ENCODE measurements around the gene UFSP1.
A peak's percentile ranks its signal among the peaks of the same experiment; 100 is the strongest.

UFSP1 gene

DNA sequence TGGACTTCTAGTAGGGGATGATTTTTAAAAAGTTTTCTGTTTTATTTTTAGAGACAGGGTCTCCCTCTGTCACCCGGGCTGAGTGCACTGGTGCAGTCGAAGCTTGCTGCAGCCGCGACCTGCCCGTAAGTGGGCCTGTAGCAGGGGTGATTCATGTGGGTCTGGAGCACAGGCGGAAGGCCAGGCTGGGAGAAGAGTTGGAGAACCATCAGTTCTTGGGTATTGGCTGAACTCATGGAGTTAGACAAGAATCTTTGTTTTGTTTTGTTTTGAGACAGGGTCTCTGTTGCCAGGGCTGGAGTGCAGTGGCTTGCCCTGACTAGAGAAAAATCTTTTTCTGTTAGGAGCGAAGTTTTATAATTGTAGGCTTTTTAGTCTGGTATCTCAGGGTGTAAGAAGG is 8.9 kb downstream of the UFSP1 start:
- no peak for DNase-seq

DNA sequence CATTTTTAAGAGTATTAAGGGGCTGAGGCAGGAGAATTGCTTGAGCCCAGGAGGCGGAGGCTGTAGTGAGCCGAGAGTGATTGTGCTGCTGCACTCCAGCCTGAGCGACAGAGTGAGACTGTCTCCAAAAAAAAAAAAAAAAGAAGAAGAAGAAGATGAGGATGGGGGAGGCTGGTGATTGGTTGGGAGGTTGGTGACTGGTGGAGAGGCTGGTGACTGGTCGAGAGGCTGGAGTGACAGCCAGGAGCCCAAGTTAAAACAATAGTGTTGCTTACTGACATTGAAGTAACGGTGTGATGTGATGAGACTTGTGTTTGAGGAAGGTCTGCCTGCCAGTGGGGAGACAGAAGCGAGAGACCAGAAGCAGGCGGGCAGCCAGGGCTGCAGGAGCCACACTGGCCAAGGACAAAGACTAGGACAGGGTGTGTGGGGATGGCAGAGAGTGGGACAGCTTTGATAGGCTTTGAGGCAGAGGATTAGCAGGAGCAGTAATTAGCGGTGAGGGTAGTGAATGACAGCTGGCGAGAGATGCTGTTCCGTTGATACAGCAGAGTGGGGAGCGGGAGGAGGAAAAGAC is 9.7 kb downstream of the UFSP1 start:
- no peak for DNase-seq

DNA sequence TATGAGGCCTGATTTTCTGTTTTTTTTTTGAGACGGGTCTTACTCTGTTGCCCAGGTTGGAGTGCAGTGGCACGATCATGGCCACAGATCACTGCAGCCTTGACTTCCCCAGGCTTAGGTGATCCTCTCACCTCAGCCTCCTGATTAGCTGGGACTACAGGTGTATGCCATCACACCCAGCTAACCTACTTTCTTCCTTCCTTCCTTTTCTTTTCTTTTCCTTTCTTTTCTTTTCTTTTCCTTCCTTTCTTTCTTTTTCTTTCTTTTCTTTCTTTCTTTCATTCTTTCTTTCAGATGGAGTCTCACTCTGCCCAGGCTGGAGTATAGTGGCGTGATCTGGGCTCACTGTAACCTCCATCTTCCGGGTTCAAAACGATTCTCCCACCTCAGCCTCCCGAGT is 10.8 kb downstream of the UFSP1 start:
- no peak for DNase-seq

DNA sequence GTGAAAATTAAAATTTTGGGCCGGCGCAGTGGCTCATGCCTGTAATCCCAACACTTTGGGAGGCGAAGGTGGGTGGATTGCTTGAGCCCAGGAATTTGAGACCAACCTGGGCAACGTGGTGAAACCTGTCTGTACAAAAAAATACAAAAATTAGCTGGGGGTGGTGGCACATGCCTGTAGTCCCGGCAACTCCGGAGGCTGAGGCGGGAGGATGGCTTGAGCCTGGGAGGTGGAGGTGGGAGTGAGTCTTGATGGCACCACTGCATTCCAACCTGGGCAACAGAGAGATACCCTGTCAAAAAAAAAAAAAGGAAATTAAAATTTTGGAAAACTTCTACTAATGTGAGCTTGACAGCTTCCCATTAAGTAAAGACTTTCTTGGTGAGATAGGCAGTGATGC is 11.5 kb downstream of the UFSP1 start:
- DNase-seq, result no peak

DNA sequence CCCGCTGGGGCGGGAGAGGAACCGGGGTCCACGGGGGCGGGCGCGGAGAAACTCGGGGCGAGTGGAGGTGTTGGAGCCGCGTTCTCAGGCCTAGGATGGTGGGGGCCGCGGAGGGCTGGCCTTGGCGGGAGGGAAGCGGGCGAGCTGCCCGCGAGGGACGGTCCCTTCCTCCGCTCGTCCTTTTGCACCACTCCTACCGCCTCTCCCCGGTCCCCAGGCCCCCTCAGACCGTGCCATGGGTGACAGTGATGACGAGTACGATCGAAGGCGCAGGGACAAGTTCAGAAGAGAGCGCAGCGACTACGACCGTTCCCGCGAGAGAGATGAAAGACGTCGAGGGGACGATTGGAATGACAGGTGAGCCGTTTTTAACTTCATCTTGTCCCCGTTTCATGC is 14.2 kb downstream of the UFSP1 start:
- DNase-seq, result no peak

DNA sequence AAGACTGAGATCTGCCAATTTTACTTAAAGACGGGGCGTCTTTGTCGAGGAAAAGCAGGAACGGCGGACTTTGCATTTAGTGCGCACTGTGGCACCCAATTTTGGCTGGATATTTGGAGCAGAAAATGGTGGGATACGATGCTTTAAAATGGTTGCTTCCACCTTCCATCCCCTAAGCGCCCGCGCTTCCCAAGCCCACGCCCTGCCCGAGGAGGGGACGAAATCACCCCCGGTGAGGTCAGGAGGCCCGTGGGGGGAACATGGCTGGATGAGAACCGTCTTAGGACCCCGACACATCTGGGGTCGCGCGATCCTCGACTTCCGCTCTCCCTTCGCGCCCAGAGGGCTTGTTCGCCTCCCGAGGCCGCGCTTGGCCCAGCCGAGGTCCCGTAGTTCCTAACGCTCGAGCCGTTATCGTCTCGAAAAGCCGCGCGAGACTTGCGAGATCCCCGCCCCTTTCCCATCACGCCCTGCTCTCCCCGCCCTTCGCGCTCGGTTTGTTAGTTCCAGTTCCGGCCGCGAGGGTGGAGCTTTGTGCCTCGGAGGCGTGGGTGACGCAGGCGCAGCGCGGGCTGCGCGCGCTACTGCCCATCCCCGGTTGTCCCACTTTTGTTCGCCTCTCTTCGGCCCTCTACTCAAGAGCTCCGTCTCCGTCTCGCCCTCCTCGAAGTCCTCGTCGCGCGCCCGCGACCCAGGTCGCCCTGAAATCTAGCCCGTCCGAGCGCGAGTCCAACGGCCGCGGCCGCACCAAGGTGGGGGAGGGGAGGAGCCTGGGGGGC is 14.7 kb downstream of the UFSP1 start, which contains the start of gene SRRT:
SRRT (plus strand) TSS at position 527 of the 779 bp plus-strand sequence. CDS start 488 bp downstream, outside the sequence.
- DNase-seq, result peak; percentile 94

GRCh38 chr7:100874300-100874576 is 15.3 kb downstream of the UFSP1 start:
- no peak for DNase-seq

GRCh38 chr7:100873599-100874299 is 15.8 kb downstream of the UFSP1 start:
- DNase-seq, result no peak

DNA sequence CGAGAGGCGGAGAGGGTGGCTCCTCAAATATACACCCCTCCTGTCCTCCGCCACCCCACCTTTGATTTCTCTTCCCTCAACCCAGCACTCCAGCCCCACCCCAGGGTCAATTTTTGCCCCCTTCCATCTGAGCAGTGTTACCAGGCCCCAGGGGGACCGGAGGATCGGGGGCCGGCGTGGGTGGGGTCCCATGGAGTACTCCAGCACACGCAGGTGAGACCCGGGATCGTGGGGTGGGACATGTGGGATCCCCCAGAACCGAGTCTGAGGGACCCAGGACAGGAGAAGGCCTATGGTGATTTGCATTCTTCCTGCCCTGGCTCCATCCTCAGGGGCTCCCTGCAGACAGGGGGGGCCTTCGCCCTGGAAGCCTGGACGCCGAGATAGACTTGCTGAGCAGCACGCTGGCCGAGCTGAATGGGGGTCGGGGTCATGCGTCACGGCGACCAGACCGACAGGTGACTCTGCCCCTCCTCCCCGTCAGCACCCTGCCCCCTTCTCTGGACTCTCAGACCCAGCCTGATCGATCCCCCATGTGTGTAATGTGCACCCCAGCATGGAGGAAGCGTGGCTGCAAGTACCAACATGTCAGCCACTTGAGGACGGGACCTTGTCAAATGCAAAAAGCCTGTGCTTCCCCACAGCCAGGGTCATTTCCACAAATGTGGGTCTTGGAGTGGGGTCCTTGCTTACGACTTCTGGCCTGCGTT is 21.6 kb downstream of the UFSP1 start:
- DNase-seq, result no peak

DNA sequence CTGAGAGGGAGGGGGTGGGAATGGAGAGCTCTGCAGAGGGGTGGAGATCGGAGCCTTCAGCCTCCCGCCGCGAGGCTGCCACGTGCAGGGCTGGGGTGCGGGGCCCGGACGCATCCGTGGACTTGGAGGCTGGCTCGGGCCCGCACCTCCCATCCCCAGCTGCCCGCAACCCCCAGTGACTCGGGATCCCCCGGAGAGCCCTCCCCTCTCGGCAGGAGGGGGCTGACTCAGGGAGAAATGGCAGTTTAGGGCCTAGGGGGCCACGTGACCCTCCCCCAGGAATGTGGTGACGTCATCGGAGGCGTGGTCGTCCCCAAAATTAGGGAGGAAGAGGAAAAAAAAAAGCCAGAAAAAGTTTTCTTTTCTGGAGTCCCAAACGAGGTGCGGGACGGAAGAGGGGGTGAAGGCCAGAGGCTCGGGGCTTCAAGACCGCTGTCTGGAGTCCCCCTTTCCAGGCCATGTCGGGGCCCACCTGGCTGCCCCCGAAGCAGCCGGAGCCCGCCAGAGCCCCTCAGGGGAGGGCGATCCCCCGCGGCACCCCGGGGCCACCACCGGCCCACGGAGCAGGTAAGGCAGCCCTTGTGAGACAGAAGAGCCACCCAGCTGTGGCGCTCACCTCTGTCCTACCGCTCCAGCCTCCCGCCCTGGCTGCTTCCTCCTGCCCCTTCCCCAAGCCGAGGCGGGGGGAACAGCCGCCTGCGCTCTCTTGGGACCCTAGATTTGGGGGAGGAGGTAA is 22.3 kb downstream of the UFSP1 start, which contains the start of gene TRIP6:
TRIP6 (plus strand) TSS at position 348 of the 736 bp plus-strand sequence; CDS start at position 459, 111 bp downstream.
- no peak for DNase-seq

DNA sequence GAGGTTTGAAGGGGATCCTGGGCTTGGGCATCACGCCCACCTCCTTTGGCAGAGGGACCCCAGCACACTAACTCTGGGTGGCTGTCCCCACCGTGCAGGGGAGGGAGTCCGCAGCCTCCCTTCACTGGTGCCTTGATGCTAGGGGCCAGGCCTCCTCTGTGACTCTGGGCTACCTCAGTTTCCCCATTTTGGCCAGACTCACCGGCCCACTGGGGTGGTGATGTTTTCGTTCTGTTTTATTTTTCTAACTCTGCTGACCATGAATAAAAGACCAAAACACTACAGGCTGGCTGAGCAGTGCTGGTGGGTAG is 22.8 kb downstream of the UFSP1 start:
- no peak for DNase-seq

- DNase-seq, result peak; percentile 51
These were observed 23.4 kb downstream of the UFSP1 start for GRCh38 chr7:100865938-100866728.

DNA sequence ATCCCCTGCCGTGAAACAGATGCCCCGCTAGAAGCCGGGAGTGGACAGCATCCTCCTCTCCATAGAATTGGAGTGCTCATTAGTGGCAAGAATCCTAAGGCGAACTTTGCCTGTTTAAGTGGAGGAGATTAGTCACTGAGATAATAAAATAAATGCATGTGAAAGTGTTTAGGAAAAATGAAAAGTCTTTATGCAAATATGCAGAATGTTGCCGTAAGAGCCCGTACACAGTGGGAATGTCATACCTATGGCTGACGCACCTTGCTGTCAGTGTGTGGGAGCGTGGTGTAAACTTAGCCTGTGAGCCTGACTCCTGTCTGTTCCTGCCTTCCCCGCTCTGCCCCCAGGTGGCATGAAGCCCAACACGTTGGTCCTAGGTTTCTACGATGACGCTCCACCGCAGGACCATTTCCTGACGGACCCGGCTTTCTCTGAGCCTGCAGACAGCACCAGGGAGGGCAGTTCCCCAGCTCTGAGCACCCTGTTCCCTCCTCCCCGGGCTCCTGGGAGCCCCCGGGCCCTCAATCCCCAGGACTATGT is 24.1 kb downstream of the UFSP1 start:
- DNase-seq, result no peak

GRCh38 chr7:100864263-100864845 is 25.2 kb downstream of the UFSP1 start:
- DNase-seq, result no peak

DNA sequence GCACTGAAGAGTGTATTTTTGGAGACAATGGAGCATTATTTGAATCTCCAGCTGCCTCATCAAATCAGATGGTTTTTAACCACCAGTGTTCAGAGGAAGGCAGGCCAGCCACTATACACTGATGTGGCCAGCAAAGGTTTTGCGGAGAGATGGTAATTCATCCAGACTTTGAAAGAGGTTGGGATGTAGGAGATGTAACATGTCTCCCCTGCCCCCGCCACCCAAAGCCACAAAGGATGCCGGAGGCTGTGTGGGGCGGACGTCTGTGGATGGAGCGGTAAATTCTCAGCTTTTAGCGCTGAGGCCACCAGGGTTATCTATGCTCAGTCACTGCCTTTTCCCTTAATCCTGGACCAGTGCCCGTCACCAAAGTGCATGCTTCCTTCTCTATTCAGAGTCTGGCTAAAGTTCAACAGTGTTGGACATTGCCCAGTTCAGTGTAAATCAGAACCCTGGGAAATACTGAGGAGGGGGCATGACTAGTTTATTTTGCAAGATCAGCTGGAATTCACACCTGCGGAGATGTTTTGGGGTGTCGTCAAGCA is 26.0 kb downstream of the UFSP1 start:
- no peak for DNase-seq

DNA sequence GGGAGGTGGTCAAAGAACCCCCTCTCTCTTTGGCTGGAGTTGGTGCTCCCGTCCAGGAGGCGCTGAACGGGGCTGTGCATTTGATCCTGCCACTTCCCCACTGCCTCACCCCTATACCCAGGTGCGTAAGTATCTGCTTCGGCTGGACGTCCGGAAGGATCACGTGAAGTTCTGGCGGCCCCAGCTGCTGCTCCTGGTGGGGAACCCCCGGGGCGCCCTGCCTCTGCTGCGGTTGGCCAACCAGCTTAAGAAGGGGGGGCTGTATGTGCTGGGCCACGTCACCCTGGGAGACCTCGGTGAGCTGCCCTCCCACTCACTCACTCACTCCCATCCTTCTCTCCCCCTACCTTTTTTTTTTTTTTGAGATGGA is 27.9 kb downstream of the UFSP1 start:
- DNase-seq, result no peak

DNA sequence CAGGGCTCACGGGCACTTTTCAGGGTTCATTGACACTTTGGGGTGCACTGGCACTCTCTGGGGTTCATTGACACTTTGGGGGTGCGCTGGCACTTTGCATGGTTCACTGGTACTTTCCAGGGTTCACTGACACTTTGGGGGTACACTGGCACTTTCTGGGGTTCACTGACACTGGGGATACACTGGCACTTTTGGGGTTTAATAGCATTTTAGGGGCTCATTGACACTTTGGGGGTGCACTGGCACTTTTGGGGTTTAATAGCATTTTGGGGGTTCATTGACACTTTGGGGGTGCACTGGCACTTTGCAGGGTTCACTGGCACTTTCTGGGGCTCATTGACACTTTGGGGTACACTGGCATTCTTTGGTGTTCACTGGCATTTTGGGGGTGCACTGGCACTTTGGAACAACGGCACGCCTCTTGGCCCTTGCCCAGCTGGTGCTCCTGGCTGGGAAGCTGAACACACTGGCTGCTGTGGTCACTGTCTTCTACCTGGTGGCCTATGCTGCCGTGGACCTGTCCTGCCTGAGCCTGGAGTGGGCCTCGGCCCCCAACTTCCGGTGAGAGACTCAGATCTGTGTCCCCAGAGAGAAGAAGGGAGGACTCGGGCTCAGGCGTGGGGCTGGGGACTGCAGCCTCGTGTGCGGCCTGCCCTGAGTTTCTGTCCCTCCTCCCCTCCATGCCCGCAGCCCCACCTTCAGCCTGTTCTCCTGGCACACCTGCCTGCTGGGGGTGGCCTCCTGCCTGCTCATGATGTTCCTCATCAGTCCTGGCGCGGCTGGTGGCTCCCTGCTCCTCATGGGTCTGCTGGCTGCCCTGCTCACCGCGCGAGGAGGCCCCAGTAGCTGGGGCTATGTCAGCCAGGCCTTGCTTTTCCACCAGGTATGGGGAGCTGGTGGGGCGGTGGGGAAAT is 28.6 kb downstream of the UFSP1 start:
- DNase-seq, result no peak

DNA sequence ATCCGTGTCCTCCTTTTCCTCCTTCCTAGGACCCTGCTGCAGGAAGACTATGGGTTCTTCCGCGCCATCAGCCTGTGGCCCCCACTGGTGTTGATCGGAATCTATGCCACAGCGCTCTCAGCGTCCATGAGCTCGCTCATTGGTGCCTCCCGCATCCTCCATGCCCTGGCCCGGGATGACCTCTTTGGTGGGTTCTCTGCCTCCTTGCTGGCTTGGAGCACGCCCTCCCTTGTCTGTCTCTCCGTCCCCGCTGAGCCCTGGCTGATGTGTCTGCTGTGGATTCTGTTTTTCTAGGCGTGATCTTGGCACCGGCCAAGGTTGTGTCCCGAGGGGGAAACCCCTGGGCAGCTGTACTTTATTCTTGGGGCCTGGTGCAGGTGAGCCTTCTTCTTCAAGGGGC is 29.7 kb downstream of the UFSP1 start:
- DNase-seq, result no peak

DNA sequence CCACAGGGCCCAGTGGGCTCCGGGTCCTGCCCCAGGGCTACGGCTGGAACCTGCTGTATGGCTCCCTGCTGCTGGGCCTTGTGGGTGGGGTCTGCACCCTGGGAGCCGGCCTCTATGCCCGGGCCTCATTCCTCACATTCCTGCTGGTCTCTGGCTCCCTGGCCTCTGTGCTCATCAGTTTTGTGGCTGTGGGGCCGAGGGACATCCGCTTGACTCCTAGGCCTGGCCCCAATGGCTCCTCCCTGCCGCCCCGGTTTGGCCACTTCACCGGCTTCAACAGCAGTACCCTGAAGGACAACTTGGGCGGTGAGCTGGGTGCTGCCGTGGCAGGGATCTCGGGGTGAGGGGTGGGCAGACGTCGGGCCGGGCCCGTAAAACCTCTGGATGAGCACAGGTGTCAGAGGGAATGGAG is 32.6 kb downstream of the UFSP1 start:
- no peak for DNase-seq

DNA sequence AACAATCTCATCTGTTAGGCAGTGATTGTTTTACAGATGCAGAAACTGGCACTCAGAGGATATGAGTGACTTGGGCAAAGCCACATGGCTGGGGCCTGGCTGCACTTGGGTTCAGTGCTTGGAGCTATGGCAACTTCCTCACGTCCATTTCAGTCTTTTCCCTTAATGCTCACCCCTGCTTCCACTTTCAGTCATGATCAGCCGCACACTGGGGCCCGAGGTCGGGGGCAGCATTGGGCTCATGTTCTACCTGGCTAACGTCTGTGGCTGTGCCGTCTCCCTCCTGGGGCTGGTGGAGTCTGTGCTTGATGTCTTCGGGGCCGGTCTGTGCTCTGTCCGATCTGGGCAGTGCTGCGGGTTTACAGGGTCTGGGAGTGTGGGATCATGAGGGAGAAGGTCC is 34.0 kb downstream of the UFSP1 start:
- no peak for DNase-seq
